CD4-positive, alpha-beta T cell treated with Interleukin-4 for 4 hours (primary cell): ENCODE data around the gene SLC6A3.
"Not testable (repeated sequence)": the region's sequence is repeated elsewhere in the genome, so short reads cannot be mapped to it uniquely, and the experiment has no call there.

Experiments used
- DNase-seq: peaks from one replicate; pipeline ENCODE4 v3.0.0-alpha.2; 2020

SLC6A3 gene

GRCh38 chr5:1439388-1440097, 5.7 kb downstream of the SLC6A3 start:
- DNase-seq: no peak

DNA sequence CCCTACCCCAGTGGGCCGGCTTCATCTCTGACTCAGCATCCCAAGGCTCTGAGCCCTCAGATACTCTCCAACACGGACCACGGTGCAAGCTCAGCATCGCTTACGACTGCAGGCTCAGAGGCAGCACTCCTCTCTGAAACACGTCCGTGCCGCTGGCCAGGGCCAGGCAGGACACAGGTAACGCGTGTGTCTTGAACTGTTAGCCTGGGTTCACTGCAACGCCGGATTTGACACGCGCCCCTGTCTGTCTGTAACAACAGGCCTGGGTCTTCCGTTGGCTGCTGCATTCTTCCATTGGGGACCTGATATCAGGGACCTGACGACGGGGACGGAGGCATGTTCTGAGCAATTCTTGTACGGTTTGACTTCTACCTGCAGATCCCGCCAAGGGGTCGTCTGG, 6.4 kb downstream of the SLC6A3 start:
- no peak for DNase-seq

DNA sequence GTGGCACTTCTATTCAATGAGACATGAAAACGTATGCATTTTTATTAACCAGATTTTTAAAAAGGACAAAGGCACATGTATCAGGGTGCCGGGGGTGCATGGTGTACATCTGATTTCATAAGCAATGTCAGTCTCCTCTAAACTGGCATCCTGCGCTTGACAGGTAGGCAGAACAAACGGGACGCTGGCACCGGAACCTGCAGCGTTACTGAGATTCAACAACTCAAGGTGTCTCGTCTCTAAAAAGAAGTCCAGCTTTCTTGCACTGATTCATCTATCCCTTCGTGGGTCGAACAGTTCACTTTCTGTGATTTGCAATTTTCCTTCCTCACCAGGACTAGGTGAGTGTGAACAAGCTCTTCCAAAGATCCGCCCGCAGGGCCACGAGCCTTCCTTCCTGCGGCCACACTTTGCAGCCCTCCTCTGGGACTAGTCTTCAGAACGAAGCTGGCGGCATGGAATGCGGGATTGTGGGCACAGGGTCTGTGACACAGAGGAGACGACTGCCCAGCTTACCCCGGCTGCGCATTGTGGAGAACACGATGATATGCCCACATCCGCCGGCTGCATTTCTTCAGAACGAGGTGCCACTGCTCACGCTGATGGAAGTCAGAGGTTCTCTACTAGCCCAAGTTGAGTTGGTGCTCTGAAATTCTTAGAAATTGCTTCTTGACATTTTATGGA, 7.2 kb downstream of the SLC6A3 start:
- DNase-seq: no peak

GRCh38 chr5:1437226-1437829, 7.9 kb downstream of the SLC6A3 start:
- no peak for DNase-seq

GRCh38 chr5:1436681-1437080, 8.6 kb downstream of the SLC6A3 start:
- DNase-seq: no peak

GRCh38 chr5:1436036-1436435, 9.2 kb downstream of the SLC6A3 start:
- DNase-seq: no peak

DNA sequence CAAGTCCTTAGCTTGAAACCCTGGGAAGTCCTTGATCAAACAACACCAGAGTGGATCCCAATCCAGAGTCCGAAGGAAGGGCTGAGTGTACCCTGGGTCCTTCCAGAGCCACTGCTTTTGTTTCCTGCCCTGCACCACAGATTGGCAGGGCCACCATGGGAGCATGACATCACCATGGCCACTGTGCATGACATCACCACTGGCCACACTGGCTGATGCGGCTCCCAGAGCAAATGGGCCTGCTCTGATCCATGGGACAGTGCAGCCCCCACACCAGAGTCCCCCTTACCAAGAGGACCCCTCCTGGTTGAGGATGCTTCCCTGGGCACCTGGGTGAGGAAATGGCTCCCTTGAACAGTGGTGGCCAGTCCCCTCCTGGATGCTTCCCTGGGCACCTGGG, 9.9 kb downstream of the SLC6A3 start:
- DNase-seq: no peak

DNA sequence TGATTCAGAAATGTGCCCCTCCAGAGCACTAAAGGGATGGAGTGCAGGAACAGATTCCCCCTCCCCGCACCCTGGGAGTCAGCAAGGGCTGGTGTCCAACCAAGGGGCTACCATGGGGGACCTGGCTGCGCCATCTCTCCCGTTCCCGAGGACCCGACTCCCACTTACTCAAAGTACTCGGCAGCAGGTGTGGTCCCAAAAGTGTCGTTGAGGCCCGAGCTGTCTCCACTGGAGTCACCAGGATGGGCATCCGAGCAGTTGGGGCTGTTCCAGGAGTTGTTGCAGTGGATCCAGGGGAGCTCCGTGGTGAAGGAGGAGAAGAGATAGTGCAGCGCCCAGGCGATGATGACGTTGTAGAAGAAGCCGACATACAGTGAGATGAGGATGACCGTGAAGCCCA, 12.9 kb downstream of the SLC6A3 start:
- DNase-seq: no peak

- no peak for DNase-seq
These were observed 13.3 kb downstream of the SLC6A3 start for GRCh38 chr5:1431896-1432295.

DNA sequence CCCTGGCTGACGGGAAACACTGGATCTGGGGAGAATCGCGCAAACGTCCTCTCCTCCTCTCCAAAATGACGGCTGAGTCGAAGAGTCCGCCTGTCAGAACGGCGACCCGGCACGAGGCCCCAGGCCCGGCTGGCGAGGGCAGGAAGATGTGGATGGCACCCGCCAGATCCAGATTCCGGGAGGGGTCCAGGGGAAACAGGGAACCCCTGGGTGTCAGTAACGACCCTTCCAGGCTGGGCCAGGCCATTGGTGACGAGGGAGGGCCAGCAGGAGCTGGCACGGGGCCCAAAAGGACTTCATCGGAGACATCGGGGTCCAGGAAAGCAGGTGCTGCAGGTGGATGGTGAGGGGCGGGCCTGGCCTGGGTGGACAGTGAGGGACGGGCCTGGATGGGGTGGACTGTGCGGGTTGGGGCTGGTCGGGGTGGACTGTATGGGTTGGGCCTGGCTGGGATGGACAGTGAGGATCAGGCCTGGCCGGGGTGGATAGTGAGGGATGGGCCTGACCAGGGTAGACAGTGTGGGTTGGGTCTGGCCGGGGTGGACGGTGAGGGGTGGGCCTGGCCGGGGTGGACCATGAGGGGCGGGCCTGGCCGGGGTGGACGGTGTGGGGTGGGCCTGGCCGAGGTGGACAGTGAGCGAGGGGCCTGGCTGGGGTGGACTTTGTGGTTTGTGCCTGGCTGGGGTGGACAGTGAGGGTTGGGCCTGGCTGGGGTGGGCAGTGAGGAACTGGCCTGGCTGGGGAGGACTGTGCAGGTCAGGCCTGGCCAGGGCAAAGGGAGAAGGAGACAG, 14.0 kb downstream of the SLC6A3 start:
- DNase-seq: no peak

- no peak for DNase-seq
These were observed 15.0 kb downstream of the SLC6A3 start for GRCh38 chr5:1430121-1430795.

DNA sequence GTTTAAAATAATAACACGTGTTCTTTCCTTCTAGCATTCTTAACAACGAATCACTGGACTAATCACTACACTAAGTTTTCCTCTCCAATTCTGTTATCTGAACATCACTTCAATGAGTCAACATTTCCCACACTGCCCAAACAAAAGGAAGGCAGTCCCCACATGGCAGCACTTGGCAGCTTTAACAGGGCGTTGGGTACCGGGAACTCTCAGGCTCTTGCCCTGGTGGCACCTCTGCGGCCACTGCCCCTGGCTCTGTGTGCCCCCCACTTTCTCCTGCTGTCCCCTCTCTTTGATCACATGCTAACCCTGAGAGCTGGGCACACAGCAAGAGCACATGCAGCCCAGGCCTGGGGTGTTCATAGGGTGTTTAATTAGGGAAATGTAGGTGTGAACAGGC, 15.7 kb downstream of the SLC6A3 start:
- no peak for DNase-seq

DNA sequence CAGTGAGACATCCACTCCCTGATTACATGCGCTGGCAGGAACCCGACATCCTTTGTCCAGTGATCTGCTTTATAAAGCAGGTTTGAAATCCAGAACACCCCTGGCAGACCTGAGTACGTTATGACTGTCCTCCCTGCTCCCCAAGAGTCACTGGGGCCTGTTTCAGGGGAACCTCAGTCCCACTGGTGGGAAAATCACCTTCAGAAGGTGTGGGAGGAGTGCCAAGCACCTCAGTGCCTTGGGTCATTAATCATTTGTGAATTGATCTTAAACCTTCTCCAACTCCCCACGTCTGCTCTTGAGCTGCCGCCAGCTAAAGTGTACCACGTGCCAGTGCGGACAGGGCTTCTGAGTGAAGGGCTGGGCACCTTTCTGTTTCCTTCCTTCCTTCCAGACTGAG, 16.2 kb downstream of the SLC6A3 start:
- DNase-seq: no peak

- no peak for DNase-seq
These were observed 17.1 kb downstream of the SLC6A3 start for GRCh38 chr5:1428107-1428506.

DNA sequence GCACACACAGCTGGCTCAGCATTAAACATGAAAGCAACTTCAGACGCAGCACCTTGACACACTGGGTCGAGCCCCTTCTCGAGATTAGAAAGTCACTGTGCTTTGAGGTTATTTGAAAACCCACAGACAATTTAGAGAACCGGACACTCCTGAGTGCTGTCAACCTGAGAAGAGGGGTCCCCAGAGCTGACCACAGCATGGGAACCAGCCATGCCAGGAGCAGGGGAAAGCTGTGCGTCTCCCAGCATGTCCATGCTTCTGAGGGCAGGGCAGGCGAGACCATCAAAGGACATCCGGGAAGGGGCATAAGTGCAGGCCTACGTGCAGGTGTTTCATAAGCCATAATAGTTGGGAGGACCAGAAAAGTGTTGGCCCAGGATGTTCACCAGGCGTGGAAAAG, 20.5 kb downstream of the SLC6A3 start:
- no peak for DNase-seq

GRCh38 chr5:1423901-1424603, 21.2 kb downstream of the SLC6A3 start:
- DNase-seq: no peak

DNA sequence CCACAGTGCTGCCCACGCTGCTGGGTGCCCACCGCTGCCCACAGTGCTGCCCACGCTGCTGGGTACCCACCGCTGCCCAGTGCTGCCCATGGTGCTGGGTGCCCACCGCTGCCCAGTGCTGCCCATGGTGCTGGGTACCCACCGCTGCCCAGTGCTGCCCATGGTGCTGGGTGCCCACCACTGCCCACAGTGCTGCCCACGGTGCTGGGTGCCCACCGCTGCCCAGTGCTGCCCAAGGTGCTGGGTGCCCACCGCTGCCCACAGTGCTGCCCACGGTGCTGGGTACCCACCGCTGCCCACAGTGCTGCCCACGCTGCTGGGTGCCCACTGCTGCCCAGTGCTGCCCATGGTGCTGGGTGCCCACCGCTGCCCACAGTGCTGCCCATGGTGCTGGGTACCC, 22.7 kb downstream of the SLC6A3 start:
- not testable (repeated sequence) for DNase-seq

DNA sequence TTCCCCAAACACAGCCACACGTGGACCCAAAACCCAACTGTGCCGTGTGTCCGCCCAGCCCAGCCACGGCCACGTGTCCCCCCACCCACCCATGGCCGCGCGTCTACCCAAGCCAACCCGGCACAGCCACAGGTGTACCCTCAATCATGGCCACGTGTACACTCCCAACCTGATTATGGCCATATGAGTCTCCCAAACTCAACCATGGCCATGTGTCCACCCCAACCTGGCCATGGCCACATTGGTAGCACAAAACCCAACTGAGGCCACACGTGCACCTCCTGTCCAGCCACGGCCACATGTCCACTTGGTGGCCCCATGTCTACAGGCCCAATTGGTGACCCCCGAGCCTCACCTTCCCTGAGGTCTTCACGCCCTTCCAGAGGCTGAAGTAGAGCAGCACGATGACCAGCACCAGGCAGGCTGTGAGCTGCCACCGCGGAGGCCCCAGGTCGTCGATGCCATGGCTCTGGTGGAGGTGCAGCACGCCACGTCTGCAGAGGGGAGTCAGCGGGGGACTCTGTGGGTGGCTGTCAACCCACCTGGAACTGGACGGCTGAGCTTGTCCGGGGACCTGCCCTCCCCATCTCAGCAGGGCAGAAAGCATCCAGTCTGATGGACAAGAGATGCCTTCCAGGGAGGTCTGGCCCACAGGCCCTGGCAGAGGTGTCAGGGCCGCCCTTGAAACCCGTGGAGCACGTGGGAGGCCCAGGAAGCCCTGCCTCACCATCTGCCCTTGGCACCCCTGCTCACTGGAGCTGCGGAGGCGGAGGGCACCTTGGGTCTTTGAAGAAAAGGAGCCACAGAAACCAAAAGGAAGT, 23.5 kb downstream of the SLC6A3 start:
- no peak for DNase-seq

GRCh38 chr5:1420211-1421195, 24.7 kb downstream of the SLC6A3 start:
- DNase-seq: no peak
